GM15510 (cell line): ENCODE measurements around the gene CGNL1.

Experiments
- POLR2A ChIP-seq: IDR thresholded peaks from 3 replicates; pipeline ENCODE4 v1.6.1; 2011; ENCODE audit warnings: borderline replicate concordance; ENCODE audit not compliant: insufficient read length; ENCODE audit errors: extremely low read depth

Gene CGNL1

GRCh38 chr15:57389991-57390390 is 13.7 kb downstream of the CGNL1 start:
- no peak for TF ChIP-seq POLR2A

DNA sequence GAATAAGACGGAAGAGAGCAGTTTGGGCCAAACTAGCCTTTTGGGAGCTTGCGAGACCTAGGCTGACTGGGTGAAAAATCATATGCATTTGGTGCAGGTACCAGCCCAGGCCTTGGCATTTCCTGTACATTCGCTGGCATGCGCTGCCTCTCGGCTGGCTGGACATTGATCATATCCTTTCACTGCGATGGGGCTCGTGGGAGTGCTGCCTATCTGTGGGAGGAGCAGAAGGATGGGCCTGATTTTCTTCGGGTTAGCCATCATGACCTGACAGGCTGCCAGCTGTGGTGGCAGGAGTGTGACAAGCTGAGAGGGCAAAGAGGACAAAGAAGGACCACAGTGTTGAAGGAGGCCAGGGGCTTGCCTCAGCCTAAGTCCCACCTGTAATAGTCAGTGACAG is 14.3 kb downstream of the CGNL1 start:
- TF ChIP-seq POLR2A: no peak

DNA sequence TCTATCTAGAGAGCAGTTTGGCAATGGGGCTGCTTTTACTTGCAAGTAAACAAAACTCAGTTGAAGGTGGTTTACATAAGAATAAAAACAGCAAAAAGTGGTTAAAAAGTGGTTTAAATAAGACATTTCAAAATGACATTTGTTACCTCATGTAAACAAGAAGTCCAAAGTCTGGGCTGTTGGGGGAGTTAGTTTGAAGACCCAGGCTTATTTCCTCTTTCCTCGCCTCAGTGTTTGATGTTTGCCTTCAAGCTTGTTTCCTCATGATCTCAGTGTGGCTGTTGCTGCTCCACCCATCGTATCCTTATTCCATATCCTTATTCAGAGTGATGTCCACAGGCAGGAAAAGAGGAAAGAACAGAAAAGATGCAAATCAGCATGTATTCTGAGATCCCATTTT is 15.2 kb downstream of the CGNL1 start:
- TF ChIP-seq POLR2A: no peak

GRCh38 chr15:57393061-57393460 is 16.8 kb downstream of the CGNL1 start:
- no peak for TF ChIP-seq POLR2A

DNA sequence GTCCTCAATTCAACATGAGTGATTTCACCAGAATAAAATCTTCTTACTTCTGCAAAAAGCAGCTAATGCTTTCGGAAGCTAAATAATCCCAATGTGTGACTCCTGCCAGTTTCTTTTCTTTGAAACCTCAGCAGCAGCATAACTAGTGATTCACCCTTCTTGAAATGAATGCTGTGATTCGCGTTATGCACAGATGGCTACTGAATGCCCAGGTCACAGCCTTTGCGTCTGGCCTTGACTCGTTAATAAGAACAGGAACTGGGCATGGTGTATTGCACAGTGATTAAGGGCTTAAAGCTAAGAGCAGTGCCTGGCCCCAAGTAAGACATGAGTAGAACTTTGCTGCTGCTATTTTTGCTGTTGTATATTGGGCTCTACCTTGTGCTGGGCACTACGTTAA is 19.0 kb downstream of the CGNL1 start:
- no peak for TF ChIP-seq POLR2A

GRCh38 chr15:57398336-57398735 is 22.0 kb downstream of the CGNL1 start:
- TF ChIP-seq POLR2A: no peak

- TF ChIP-seq POLR2A: no peak
Observed at GRCh38 chr15:57401546-57401945, 25.2 kb downstream of the CGNL1 start.

DNA sequence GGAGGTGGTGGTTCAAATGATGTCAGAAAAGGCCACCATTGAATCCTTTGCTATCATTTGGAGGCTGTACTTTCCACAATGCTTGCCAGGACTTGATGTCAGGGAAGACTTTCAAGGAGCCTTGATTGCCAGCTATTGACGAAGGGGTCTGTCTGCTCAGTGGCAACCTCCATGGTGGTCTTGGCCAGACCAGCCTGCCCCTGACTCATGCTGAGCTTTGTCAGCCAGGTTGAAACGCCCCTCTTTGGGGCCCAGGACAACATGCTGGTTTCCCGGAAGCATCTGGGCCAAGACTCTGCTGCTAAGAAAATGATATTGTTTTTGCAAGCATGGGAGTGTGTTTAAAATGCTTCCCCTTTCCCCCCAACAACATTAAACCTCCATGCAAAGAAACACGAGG is 26.7 kb downstream of the CGNL1 start:
- TF ChIP-seq POLR2A: no peak

DNA sequence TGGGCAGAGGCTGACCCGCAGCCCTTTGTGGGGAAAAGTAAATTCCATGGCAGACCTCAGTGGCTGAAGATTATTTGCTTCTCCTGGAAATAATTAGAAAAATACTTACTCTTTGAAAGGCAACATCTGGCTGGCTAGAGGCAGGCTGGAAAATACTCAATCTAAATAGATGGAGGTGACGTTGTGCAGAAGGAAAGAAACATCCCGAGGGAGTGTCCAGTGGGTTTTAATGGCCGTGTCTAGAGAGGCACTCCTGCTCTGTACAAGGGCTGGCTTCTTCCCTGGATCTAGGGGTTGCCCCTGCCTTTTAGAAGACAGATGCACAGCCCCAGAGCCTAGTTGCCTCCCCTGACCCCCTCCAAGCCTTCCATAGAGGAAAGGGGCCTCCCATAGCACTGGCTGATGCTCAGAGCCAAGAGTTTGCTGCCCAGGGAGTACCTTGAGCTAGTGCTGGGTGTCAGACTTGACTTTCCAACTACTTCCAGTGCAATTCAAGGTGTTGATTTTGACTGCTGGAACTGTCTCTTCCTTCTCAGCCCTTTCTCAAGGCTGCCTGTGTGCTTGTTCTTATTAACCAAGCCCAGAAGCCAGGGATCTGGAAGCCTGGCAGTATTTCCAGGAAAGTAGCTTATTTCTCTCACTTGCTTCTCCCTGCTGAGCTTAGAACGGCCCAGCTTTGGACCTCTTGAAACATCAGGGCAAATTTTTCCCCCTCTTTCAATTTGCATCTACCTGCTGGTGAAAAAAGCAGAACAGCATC is 27.4 kb downstream of the CGNL1 start:
- no peak for TF ChIP-seq POLR2A

DNA sequence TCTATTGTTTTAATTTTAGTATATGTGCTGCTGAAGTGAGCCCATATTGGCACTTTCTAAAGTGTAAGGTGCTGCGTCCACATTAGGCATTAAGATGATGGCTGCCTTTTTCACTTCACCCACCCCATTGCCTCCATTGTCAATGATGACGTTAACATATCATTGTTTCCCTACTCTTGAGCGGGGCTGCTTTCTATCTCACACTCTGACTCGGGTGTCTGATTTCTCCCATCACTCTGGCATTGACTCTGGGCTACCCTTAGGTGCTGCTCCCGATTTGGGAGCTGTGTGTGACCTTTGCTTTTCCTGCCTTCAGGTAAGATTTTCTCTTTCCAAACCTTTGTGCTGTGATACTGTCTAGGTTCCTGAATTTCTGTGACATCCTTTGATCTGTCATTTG is 28.8 kb downstream of the CGNL1 start:
- no peak for TF ChIP-seq POLR2A

DNA sequence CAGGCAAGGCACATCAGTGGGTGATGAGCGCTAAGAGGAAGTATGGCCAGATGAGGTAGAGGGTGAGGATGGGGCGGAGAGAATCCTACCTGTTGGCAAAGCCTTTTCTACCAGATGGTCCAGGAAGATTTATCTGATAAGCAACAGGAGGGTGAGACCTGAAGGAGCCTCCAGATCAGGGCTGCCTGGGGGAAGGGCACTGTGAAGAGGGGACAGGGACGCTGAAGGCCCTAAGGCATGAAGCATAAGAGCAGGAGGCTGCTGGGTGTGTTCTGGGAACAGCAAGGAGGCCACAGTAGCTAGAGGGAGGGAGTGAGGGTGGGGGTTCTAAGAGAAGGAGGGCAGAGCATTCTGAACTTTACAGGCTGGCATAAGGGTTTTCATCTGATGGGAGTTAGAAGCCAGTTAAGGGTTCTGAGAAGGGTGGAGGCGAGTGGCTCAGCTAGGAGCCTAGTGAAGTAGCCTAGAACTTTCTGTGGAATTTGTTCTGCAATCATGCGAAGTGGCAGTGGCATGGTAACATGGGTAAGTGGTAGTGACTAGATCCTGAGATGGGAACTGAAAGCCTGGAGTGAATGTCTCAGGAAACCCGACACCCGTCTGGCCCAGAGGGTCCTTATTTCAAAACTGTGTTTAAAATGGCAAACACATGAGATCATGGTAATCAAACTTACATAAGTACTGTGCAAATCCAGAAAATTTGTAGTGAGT is 29.9 kb downstream of the CGNL1 start:
- TF ChIP-seq POLR2A: no peak

DNA sequence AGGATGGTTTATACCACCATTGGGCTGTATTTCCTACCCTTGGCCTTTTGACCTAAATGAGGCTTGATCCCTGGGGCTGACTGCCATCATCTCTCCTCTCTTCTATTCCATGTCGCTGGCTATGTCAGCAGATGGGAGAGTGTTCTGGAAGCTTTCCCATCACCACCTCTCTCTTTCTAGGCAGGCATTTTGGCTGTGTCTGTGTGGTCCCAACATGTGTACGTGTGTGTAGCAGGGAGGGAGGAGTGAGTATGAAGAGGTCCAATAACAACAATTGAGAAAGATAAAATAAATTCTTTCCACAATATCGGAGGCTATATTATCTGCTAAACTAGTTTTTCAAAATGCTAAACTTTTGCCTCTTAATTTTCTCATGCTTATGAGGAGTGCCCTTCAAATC is 34.1 kb downstream of the CGNL1 start:
- no peak for TF ChIP-seq POLR2A

- no peak for TF ChIP-seq POLR2A
Observed at GRCh38 chr15:57411945-57412768, 35.9 kb downstream of the CGNL1 start.

DNA sequence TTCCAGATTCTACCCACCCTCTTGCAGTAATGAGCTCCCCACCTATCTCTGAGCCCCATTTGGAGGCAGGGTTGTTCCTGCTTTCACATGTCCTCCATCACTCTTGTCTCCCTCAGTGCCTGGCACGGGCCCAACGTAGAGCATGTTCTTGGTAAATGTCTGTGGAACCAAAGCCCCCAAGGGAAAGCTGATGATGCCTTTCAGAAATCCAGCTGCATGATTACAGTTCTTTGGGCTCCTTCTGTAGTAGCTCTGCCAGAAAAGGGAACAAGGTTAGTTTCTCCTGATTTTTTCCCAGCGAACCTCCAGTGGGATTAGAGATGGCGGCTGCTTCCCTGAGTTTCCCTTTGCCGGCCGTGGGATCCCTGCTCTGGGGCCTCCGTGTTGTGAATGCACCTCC is 39.3 kb downstream of the CGNL1 start:
- no peak for TF ChIP-seq POLR2A

DNA sequence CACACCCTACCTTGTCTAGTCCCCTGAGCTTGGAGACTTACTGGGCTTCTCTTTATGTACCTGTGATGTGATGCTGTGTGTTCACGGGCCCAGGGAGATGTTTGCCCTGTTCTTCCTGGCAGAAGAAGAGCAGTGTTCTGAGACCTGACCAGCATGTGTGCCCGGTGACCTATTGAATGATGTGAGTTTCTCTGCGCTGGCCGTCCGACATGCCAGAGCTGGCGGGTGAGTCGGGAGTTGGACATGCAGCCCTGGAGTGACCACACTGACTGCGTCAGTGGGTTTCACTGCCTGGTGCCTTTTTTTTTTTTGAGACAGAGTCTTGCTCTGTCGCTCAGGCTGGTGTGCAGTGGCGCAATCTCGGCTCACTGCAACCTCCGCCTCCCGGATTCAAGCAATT is 42.3 kb downstream of the CGNL1 start:
- no peak for TF ChIP-seq POLR2A
